Activated CD4-positive, alpha-beta T cell treated with anti-CD3 and anti-CD28 coated beads, Interleukin-2, amount 50 U/mL, for 24 hours (primary cell): ENCODE results near the gene ZNF30.
A peak's percentile ranks its signal among the peaks of the same experiment; 100 is the strongest.
"Not testable (repeated sequence)": the region's sequence is repeated elsewhere in the genome, so short reads cannot be mapped to it uniquely, and the experiment has no call there.

ENCODE experiments used
- DNase-seq, 2 donors: peaks; one replicate each; pipeline ENCODE4 v3.0.0-alpha.2; 2020; ENCODE audit warnings: low read depth in 1 of 2, low spot score in 1 of 2

The ZNF30 gene

GRCh38 chr19:34960103-34960805 is 33.6 kb downstream of the ZNF30 start:
- no peak for DNase-seq

- no peak for DNase-seq
Observed at GRCh38 chr19:34960940-34961679, 34.4 kb downstream of the ZNF30 start.

GRCh38 chr19:34961775-34962686 is 35.3 kb downstream of the ZNF30 start:
- DNase-seq, result no peak

GRCh38 chr19:34962687-34963572 is 36.2 kb downstream of the ZNF30 start:
- DNase-seq, result no peak

GRCh38 chr19:34963573-34964406 is 37.1 kb downstream of the ZNF30 start, which contains the start of gene ZNF792:
ZNF792 (minus strand) TSS chr19:34964229; CDS start chr19:34963662, 567 bp downstream.
- DNase-seq, result peak in 1 of 2 donors; percentile 22

GRCh38 chr19:34964598-34964997 is 37.9 kb downstream of the ZNF30 start:
- DNase-seq, result no peak

GRCh38 chr19:34965505-34965904 is 38.8 kb downstream of the ZNF30 start:
- not testable (repeated sequence) for DNase-seq

- DNase-seq, result no peak
Observed at GRCh38 chr19:34967551-34967950, 40.8 kb downstream of the ZNF30 start.

GRCh38 chr19:34969721-34970120 is 43.0 kb downstream of the ZNF30 start:
- DNase-seq, result no peak

GRCh38 chr19:34970185-34970780 is 43.6 kb downstream of the ZNF30 start:
- not testable (repeated sequence) for DNase-seq

- no peak for DNase-seq
Observed at GRCh38 chr19:34972163-34972705, 45.5 kb downstream of the ZNF30 start.

- DNase-seq, result no peak
Observed at GRCh38 chr19:34974646-34975045, 47.9 kb downstream of the ZNF30 start.

- no peak for DNase-seq
Observed at GRCh38 chr19:34975056-34975455, 48.4 kb downstream of the ZNF30 start.

- no peak for DNase-seq
Observed at GRCh38 chr19:34976611-34977010, 49.9 kb downstream of the ZNF30 start.

- no peak for DNase-seq
Observed at GRCh38 chr19:34979819-34980640, 53.3 kb downstream of the ZNF30 start.

GRCh38 chr19:34982275-34982674 is 55.6 kb downstream of the ZNF30 start:
- DNase-seq, result no peak

- DNase-seq, result no peak
Observed at GRCh38 chr19:34983786-34984185, 57.1 kb downstream of the ZNF30 start.

GRCh38 chr19:34984287-34984686 is 57.6 kb downstream of the ZNF30 start:
- DNase-seq, result no peak
